Mononuclear cell (primary cell): ENCODE results near the gene DVL1. TPM values are rescaled to one million over a fixed set of nuclear protein-coding genes. Genes with fewer than 3 reads are reported as not detected.
"Not testable (repeated sequence)": the region's sequence is repeated elsewhere in the genome, so short reads cannot be mapped to it uniquely, and the experiment has no call there.

Source experiments
- H3K27me3 ChIP-seq: 2 replicates; pipeline ENCODE4 v1.6.0; 2011; ENCODE audit warnings: low read length, control low read depth; ENCODE audit not compliant: insufficient read depth
- H3K4me1 ChIP-seq: 2 replicates; pipeline ENCODE4 v1.5.1; 2011; ENCODE audit warnings: mild to moderate bottlenecking, low read length, control low read depth; ENCODE audit not compliant: insufficient read depth
- H3K4me3 ChIP-seq: 2 replicates; pipeline ENCODE4 v1.5.1; 2011; ENCODE audit warnings: mild to moderate bottlenecking, low read length, moderate library complexity
- H3K9me3 ChIP-seq: 2 replicates; pipeline ENCODE4 v1.5.1; 2011; ENCODE audit warnings: low read depth, mild to moderate bottlenecking, control low read depth, low read length
- total RNA-seq: library from RNA; depleted of rRNA; stranded (reverse); fragments of >200 nt; gene quantifications from one replicate; pipeline ENCODE4 v1.2.3, GENCODE V29; 2012

DVL1 gene
- total RNA-seq, 1 donor, result 17.9 TPM

- Histone ChIP-seq H3K9me3 (no peaks in the 10 kb centered on the region), H3K4me3 (no peak overlapping the region), H3K4me1 (peaks cover 22% of the 10 kb centered on the region), H3K27me3 (no peaks in the 10 kb centered on the region)
Measured at GRCh38 chr1:1320666-1321448, 28.4 kb downstream of the DVL1 start.

- Histone ChIP-seq H3K4me3 (no peak overlapping the region), H3K27me3 (no peaks in the 10 kb centered on the region), H3K9me3 (no peaks in the 10 kb centered on the region), H3K4me1 (peaks cover 12% of the 10 kb centered on the region)
Measured at GRCh38 chr1:1319646-1319941, 29.6 kb downstream of the DVL1 start.

- H3K4me1 ChIP-seq, result peaks cover 12% of the 10 kb centered on the region
Measured at GRCh38 chr1:1318777-1319645, 30.2 kb downstream of the DVL1 start.

GRCh38 chr1:1318131-1318652, 31.0 kb downstream of the DVL1 start:
- H3K27me3 ChIP-seq, result no peaks in the 10 kb centered on the region
- no peaks in the 10 kb centered on the region for H3K9me3 ChIP-seq
- H3K4me1 ChIP-seq, result peaks cover 8% of the 10 kb centered on the region
- no peak overlapping the region for H3K4me3 ChIP-seq

More at GRCh38 chr1:1318777-1319645, 30.2 kb downstream of the DVL1 start:
- no peak overlapping the region for H3K4me3 ChIP-seq
- H3K27me3 ChIP-seq, result no peaks in the 10 kb centered on the region
- no peaks in the 10 kb centered on the region for H3K9me3 ChIP-seq

GRCh38 chr1:1317420-1317819, 31.8 kb downstream of the DVL1 start:
- H3K27me3 ChIP-seq, result no peaks in the 10 kb centered on the region
- H3K4me3 ChIP-seq, result no peak overlapping the region
- peaks cover 4% of the 10 kb centered on the region for H3K4me1 ChIP-seq
- no peaks in the 10 kb centered on the region for H3K9me3 ChIP-seq

- H3K9me3 ChIP-seq, H3K27me3 ChIP-seq, H3K4me1 ChIP-seq, H3K4me3 ChIP-seq: not testable (repeated sequence)
Measured at GRCh38 chr1:1316199-1316598, 33.0 kb downstream of the DVL1 start.

GRCh38 chr1:1315435-1315954, 33.7 kb downstream of the DVL1 start:
- Histone ChIP-seq H3K9me3 (no peaks in the 10 kb centered on the region), H3K27me3 (no peaks in the 10 kb centered on the region), H3K4me3 (no peak overlapping the region), H3K4me1 (no peaks in the 10 kb centered on the region)

GRCh38 chr1:1314678-1315335, 34.4 kb downstream of the DVL1 start:
- Histone ChIP-seq H3K4me3 (no peak overlapping the region), H3K4me1 (peaks cover 4% of the 10 kb centered on the region), H3K9me3 (no peaks in the 10 kb centered on the region), H3K27me3 (no peaks in the 10 kb centered on the region)

GRCh38 chr1:1314237-1314586, 35.0 kb downstream of the DVL1 start:
- Histone ChIP-seq H3K4me1 (peaks cover 10% of the 10 kb centered on the region), H3K9me3 (no peaks in the 10 kb centered on the region), H3K27me3 (no peaks in the 10 kb centered on the region), H3K4me3 (no peak overlapping the region)

GRCh38 chr1:1313500-1314236, 35.5 kb downstream of the DVL1 start:
- no peaks in the 10 kb centered on the region for H3K9me3 ChIP-seq
- H3K27me3 ChIP-seq, result no peaks in the 10 kb centered on the region
- peaks cover 14% of the 10 kb centered on the region for H3K4me1 ChIP-seq
- H3K4me3 ChIP-seq, result no peak overlapping the region

GRCh38 chr1:1312450-1313314, 36.5 kb downstream of the DVL1 start:
- Histone ChIP-seq H3K4me3 (no peak overlapping the region), H3K27me3 (no peaks in the 10 kb centered on the region), H3K9me3 (no peaks in the 10 kb centered on the region), H3K4me1 (peaks cover 14% of the 10 kb centered on the region)

GRCh38 chr1:1311107-1312104, 37.8 kb downstream of the DVL1 start:
- H3K9me3 ChIP-seq, result no peaks in the 10 kb centered on the region
- H3K4me3 ChIP-seq, result no peak overlapping the region
- no peaks in the 10 kb centered on the region for H3K27me3 ChIP-seq
- H3K4me1 ChIP-seq, result peaks cover 24% of the 10 kb centered on the region
